GM12873 (cell line): Measurements from ENCODE around the gene ZFPM1.

Source experiments
- CTCF ChIP-seq: IDR thresholded peaks from 2 replicates; pipeline ENCODE4 v1.5.1; 2012; ENCODE audit warnings: low read depth, mild to moderate bottlenecking, moderate library complexity, low read length, control low read depth; ENCODE audit not compliant: insufficient read depth; ENCODE audit errors: missing control alignments

The ZFPM1 gene

GRCh38 chr16:88454523-88454947 is 1.5 kb downstream of the ZFPM1 start:
- no peak for TF ChIP-seq CTCF

- TF ChIP-seq CTCF: no peak
Measured at GRCh38 chr16:88455610-88456355, 2.7 kb downstream of the ZFPM1 start.

- no peak for TF ChIP-seq CTCF
Measured at GRCh38 chr16:88456356-88457292, 3.5 kb downstream of the ZFPM1 start.

- TF ChIP-seq CTCF: no peak
Measured at GRCh38 chr16:88458039-88458772, 5.1 kb downstream of the ZFPM1 start.

GRCh38 chr16:88458773-88459235 is 5.7 kb downstream of the ZFPM1 start:
- TF ChIP-seq CTCF: no peak

- TF ChIP-seq CTCF: no peak
Measured at GRCh38 chr16:88459366-88460073, 6.4 kb downstream of the ZFPM1 start.
